HG03045 (cell line): ENCODE results near the gene NUDT14.

Experiments used
- ATAC-seq: cut with Tn5 transposase; IDR thresholded peaks from one replicate; pipeline ENCODE4 v1.9.1; 2021; ENCODE audit warnings: mild to moderate bottlenecking, moderate library complexity; ENCODE audit not compliant: unreplicated experiment

NUDT14 gene

GRCh38 chr14:105212541-105213300 is 31.6 kb upstream of the NUDT14 start:
- no peak for ATAC-seq

- ATAC-seq: no peak
These were observed 30.6 kb upstream of the NUDT14 start for GRCh38 chr14:105211758-105212089.

GRCh38 chr14:105211086-105211757 is 30.1 kb upstream of the NUDT14 start:
- ATAC-seq: no peak

GRCh38 chr14:105210266-105211025 is 29.3 kb upstream of the NUDT14 start:
- no peak for ATAC-seq

- no peak for ATAC-seq
These were observed 28.5 kb upstream of the NUDT14 start for GRCh38 chr14:105209646-105210045.

GRCh38 chr14:105209091-105209490 is 28.0 kb upstream of the NUDT14 start:
- ATAC-seq: no peak

- no peak for ATAC-seq
These were observed 27.6 kb upstream of the NUDT14 start for GRCh38 chr14:105208738-105209075.

GRCh38 chr14:105207996-105208737 is 27.1 kb upstream of the NUDT14 start:
- ATAC-seq: no peak

GRCh38 chr14:105207460-105207901 is 26.4 kb upstream of the NUDT14 start:
- no peak for ATAC-seq

GRCh38 chr14:105206873-105207272 is 25.8 kb upstream of the NUDT14 start:
- no peak for ATAC-seq

GRCh38 chr14:105205673-105206208 is 24.6 kb upstream of the NUDT14 start:
- ATAC-seq: no peak

GRCh38 chr14:105204931-105205672 is 24.0 kb upstream of the NUDT14 start:
- ATAC-seq: no peak

- no peak for ATAC-seq
These were observed 23.3 kb upstream of the NUDT14 start for GRCh38 chr14:105204206-105204930.

GRCh38 chr14:105203701-105204100 is 22.6 kb upstream of the NUDT14 start:
- ATAC-seq: no peak

- ATAC-seq: no peak
These were observed 22.0 kb upstream of the NUDT14 start for GRCh38 chr14:105203057-105203531.

GRCh38 chr14:105201925-105202513 is 20.9 kb upstream of the NUDT14 start:
- no peak for ATAC-seq

GRCh38 chr14:105201156-105201924 is 20.2 kb upstream of the NUDT14 start:
- no peak for ATAC-seq

- ATAC-seq: no peak
These were observed 19.5 kb upstream of the NUDT14 start for GRCh38 chr14:105200641-105201040.
